Neutrophil (primary cell): ENCODE data around the gene IL1RL2.

Experiments
- H3K27ac ChIP-seq: fragments of 200-600 bp; sonication (generic); 2 replicates; pipeline ENCODE4 v1.5.1; 2016; ENCODE audit warnings: mild to moderate bottlenecking, moderate library complexity
- H3K27me3 ChIP-seq: fragments of 200-600 bp; sonication (generic); 2 replicates; pipeline ENCODE4 v1.6.0; 2016; ENCODE audit warnings: mild to moderate bottlenecking
- H3K36me3 ChIP-seq: fragments of 200-600 bp; sonication (generic); 2 replicates; pipeline ENCODE4 v1.5.1; 2017
- H3K4me1 ChIP-seq, 2 experiments: fragments of 200-600 bp in 1 of 2; sonication (generic) in 1 of 2; 1 replicate in 1 of 2; 2 replicates in 1 of 2; pipeline versions ENCODE4 v1.5.1 to v1.6.1; 2013 to 2016; ENCODE audit warnings: low read depth in 1 of 2, low read length in 1 of 2, mild to moderate bottlenecking in 1 of 2, moderate library complexity in 1 of 2; ENCODE audit not compliant: control insufficient read depth in 1 of 2, insufficient read depth in 1 of 2
- H3K4me3 ChIP-seq, 2 experiments: fragments of 200-600 bp in 1 of 2; sonication (generic) in 1 of 2; 1 replicate in 1 of 2; 2 replicates in 1 of 2; pipeline ENCODE4 v1.5.1; 2013 to 2016; ENCODE audit warnings: low read depth in 1 of 2, low read length in 1 of 2, mild to moderate bottlenecking in 1 of 2, moderate library complexity in 1 of 2
- H3K9me3 ChIP-seq: fragments of 200-600 bp; sonication (generic); 2 replicates; pipeline ENCODE4 v1.5.1; 2016
- TF ChIP-seq, protein P1 (sequence below): fragments of 200-600 bp; sonication (generic); IDR thresholded peaks from 2 replicates; pipeline ENCODE4 v1.5.1; 2016; ENCODE audit warnings: antibody characterized with exemption

The IL1RL2 gene

DNA sequence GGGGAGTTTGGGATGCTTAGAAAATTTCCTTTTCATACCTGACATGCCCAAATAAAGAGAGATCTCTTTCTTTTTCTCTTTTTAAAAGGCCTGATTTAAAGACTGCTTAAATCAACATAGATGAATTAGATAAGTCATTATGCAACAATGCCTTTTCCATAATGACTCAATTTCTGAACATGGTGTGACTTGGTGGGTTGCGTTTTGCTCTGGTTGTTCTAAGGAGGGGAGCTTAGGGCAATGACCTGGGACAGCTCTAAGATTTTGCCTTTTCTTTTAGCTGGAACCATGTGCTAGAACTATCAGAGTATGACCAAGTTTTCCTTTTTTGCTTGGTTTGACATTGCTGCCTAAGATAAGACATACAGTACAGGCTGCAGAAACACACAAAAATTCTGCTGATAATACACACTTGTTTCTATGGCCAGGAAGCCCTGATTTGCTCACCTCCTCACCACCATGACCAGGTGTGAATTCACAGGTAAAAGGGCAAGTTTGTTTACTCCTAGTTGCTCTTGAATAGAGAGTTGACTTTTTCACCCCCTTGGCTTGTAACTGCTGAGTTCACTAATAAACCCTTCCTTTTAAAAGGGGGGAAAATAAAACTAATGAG lies 66.4 kb downstream of the IL1RL2 start:
- TF ChIP-seq, protein P1, sequence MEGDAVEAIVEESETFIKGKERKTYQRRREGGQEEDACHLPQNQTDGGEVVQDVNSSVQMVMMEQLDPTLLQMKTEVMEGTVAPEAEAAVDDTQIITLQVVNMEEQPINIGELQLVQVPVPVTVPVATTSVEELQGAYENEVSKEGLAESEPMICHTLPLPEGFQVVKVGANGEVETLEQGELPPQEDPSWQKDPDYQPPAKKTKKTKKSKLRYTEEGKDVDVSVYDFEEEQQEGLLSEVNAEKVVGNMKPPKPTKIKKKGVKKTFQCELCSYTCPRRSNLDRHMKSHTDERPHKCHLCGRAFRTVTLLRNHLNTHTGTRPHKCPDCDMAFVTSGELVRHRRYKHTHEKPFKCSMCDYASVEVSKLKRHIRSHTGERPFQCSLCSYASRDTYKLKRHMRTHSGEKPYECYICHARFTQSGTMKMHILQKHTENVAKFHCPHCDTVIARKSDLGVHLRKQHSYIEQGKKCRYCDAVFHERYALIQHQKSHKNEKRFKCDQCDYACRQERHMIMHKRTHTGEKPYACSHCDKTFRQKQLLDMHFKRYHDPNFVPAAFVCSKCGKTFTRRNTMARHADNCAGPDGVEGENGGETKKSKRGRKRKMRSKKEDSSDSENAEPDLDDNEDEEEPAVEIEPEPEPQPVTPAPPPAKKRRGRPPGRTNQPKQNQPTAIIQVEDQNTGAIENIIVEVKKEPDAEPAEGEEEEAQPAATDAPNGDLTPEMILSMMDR: no peak
- no peak overlapping the region for H3K4me3 ChIP-seq
- peaks cover 15 to 16% of the 10 kb centered on the region in 2 experiments for H3K4me1 ChIP-seq
- H3K36me3 ChIP-seq: no peaks in the 10 kb centered on the region
- H3K27me3 ChIP-seq: peaks cover 27% of the 10 kb centered on the region
- no peak overlapping the region for H3K27ac ChIP-seq
- H3K9me3 ChIP-seq: no peaks in the 10 kb centered on the region

DNA sequence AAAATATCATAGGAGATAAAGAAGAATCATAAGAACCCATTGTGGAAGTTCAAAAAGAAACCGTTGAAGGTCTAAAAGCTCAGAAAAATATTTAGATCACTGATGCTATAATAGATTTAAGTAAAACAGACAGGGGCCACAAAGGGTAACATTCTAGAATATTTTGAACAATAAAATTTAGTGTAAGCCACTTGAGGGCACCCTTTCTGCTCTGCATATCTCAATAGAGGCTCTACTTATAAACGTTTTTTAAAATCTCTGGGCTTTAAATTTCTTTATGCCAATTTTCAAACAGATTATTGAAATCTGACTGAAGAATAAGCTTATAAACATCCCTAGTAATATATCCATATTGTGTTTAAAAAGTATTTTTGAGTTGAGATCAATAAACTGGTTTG lies 66.9 kb downstream of the IL1RL2 start:
- TF ChIP-seq, protein P1: no peak

DNA sequence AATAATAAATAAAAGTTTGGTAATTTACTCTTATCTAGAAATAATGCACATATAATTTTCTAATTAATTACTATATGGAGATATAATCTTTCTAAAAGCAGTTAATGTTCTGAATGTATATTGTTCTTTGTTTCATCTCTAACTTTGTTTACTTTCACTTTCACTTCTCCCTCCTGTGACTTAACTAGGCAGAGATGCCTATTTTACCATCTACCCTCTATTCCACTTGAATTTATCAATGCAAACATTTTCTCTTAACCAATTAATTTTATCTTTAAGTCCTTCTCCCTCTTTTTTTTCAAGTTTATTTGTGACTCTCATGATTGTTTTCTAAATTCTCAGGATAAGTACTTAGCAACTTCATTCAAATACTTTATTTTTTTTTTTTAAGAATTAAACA lies 69.5 kb downstream of the IL1RL2 start:
- Histone ChIP-seq H3K4me3 (no peak overlapping the region), H3K4me1 (peaks cover 8 to 13% of the 10 kb centered on the region in 2 experiments)

More for the DNA sequence above, 66.9 kb downstream of the IL1RL2 start:
- no peaks in the 10 kb centered on the region for H3K36me3 ChIP-seq
- H3K4me1 ChIP-seq: peaks cover 16 to 19% of the 10 kb centered on the region in 2 experiments
- H3K27ac ChIP-seq: no peak overlapping the region
- peaks cover 27% of the 10 kb centered on the region for H3K27me3 ChIP-seq
- H3K9me3 ChIP-seq: no peaks in the 10 kb centered on the region
- H3K4me3 ChIP-seq: no peak overlapping the region

DNA sequence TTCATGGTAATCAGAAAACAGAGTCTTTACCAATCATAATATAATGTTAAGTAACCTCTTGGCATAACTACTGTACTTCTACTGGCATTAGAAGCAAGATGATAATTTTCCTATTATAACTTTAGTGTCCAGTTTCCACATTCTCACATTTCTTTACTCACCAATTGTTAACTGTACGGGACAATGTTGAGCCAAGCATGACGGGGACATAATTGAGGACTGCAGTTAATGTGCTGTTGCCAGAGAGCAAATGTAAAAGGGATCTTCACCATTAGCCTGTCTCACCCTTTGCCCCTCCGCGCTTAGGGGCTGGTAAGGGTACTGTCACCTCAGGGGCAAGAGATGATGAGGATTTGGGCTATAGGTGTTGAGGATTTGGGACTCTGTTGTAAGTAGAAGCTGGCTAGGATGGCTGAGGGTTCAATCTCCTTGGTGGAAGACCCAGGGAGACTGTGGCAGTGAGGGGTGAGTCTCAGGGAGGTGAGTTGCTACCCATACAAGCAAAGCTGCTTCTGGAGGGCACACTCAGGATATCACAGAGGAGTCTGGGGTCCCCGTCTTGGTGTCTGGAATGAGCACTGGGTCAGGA lies 70.1 kb downstream of the IL1RL2 start:
- peaks cover under 1 to 13% of the 10 kb centered on the region in 2 experiments for H3K4me1 ChIP-seq
- no peaks in the 10 kb centered on the region for H3K36me3 ChIP-seq
- H3K27me3 ChIP-seq: no peaks in the 10 kb centered on the region
- TF ChIP-seq, protein P1: no peak
- no peak overlapping the region for H3K27ac ChIP-seq
- H3K9me3 ChIP-seq: no peaks in the 10 kb centered on the region
- no peak overlapping the region for H3K4me3 ChIP-seq

More for the DNA sequence above, 69.5 kb downstream of the IL1RL2 start:
- Histone ChIP-seq H3K27me3 (peaks cover 3% of the 10 kb centered on the region), H3K36me3 (no peaks in the 10 kb centered on the region), H3K27ac (no peak overlapping the region), H3K9me3 (no peaks in the 10 kb centered on the region)
- TF ChIP-seq, protein P1: no peak

DNA sequence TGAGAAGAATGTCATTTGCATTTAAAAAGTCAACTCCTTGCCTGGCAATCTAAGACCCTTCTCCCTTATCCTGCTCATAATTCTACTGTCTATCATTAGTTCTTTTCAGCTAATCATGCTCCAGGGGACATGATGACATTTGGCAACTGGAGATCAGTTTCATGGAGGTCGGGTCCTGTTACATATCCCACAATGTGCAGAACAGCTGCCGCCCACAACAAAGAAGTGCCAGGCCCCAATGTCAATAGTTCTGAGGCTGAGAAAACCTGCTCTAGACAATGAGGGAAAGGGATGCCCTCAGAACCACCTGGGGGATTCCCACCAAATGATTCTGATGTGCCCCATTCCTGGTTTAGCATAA lies 71.2 kb downstream of the IL1RL2 start:
- H3K27me3 ChIP-seq: no peaks in the 10 kb centered on the region
- TF ChIP-seq, protein P1: no peak
- no peak overlapping the region for H3K27ac ChIP-seq
- no peaks in the 10 kb centered on the region for H3K36me3 ChIP-seq
- peaks cover 9 to 20% of the 10 kb centered on the region in 2 experiments for H3K4me1 ChIP-seq
- no peak overlapping the region for H3K4me3 ChIP-seq
- H3K9me3 ChIP-seq: no peaks in the 10 kb centered on the region
